ENCODE data around the gene SPTAN1.

The SPTAN1 gene

GRCh38 chr9:128619779-128620178, 67.4 kb downstream of the SPTAN1 start:
- TF ChIP-seq, protein P1, sequence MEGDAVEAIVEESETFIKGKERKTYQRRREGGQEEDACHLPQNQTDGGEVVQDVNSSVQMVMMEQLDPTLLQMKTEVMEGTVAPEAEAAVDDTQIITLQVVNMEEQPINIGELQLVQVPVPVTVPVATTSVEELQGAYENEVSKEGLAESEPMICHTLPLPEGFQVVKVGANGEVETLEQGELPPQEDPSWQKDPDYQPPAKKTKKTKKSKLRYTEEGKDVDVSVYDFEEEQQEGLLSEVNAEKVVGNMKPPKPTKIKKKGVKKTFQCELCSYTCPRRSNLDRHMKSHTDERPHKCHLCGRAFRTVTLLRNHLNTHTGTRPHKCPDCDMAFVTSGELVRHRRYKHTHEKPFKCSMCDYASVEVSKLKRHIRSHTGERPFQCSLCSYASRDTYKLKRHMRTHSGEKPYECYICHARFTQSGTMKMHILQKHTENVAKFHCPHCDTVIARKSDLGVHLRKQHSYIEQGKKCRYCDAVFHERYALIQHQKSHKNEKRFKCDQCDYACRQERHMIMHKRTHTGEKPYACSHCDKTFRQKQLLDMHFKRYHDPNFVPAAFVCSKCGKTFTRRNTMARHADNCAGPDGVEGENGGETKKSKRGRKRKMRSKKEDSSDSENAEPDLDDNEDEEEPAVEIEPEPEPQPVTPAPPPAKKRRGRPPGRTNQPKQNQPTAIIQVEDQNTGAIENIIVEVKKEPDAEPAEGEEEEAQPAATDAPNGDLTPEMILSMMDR (IDR thresholded peaks at IDR 0.05; ENCODE audit: low read depth, low read length): no peak

GRCh38 chr9:128621730-128622455, 69.5 kb downstream of the SPTAN1 start:
- TF ChIP-seq, protein P1 (IDR thresholded peaks at IDR 0.05; ENCODE audit: low read depth, low read length): no peak
- no peak for DNase-seq (ENCODE audit: extremely low read depth, low read depth)

More at GRCh38 chr9:128619779-128620178, 67.4 kb downstream of the SPTAN1 start:
- no peak for DNase-seq (ENCODE audit: extremely low read depth, low read depth)

DNA sequence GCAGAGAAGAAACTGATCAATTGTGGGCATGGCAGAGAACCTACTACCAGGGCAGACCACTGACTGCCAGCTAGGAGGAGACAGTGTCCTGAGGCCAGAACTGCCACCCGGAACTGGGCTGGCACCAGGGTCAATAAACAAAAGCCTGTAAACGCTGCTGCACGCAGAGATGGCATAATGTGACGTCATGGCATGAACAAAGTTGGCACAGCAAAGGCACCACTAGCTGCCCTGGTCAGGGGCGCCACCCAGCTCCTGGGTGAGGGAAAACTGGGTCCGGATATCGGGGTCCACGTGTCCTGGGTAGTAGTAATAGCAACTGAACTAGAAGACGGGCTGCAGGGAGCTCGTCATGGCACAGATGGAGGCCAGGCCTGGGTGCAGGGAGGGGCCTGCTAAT, 72.2 kb downstream of the SPTAN1 start:
- TF ChIP-seq, protein P1 (IDR thresholded peaks at IDR 0.05; ENCODE audit: low read depth, low read length): no peak
- no peak for DNase-seq (ENCODE audit: extremely low read depth, low read depth)

- TF ChIP-seq, protein P1 (IDR thresholded peaks at IDR 0.05; ENCODE audit: low read depth, low read length): no peak
- DNase-seq (ENCODE audit: extremely low read depth, low read depth): no peak
Observed at GRCh38 chr9:128625391-128626146, 73.2 kb downstream of the SPTAN1 start.

DNA sequence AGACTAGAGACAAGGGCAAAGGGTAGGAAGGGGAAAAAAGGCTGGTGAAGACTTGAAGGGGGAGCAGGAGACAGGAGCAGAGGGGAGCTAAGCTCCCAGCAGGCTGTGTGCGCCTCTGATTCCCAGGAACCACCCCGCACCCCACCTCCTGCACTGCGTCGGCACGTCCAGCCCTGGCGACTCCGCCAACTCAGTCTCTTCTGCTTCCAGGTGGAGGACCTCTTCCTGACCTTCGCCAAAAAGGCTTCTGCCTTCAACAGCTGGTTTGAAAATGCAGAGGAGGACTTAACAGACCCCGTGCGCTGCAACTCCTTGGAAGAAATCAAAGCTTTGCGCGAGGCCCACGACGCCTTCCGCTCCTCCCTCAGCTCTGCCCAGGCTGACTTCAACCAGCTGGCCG, 73.8 kb downstream of the SPTAN1 start:
- DNase-seq (ENCODE audit: extremely low read depth, low read depth): no peak

GRCh38 chr9:128627127-128627715, 74.8 kb downstream of the SPTAN1 start:
- DNase-seq (ENCODE audit: extremely low read depth, low read depth): no peak
- TF ChIP-seq, protein P1 (IDR thresholded peaks at IDR 0.05; ENCODE audit: low read depth, low read length): no peak

More for the DNA sequence above, 73.8 kb downstream of the SPTAN1 start:
- TF ChIP-seq, protein P1 (IDR thresholded peaks at IDR 0.05; ENCODE audit: low read depth, low read length): no peak

GRCh38 chr9:128627906-128628305, 75.5 kb downstream of the SPTAN1 start:
- no peak for DNase-seq (ENCODE audit: extremely low read depth, low read depth)
- TF ChIP-seq, protein P1 (IDR thresholded peaks at IDR 0.05; ENCODE audit: low read depth, low read length): no peak

Measured in AG09319 (cell line).